ENCODE data around the gene LRRC46.

LRRC46 gene

DNA sequence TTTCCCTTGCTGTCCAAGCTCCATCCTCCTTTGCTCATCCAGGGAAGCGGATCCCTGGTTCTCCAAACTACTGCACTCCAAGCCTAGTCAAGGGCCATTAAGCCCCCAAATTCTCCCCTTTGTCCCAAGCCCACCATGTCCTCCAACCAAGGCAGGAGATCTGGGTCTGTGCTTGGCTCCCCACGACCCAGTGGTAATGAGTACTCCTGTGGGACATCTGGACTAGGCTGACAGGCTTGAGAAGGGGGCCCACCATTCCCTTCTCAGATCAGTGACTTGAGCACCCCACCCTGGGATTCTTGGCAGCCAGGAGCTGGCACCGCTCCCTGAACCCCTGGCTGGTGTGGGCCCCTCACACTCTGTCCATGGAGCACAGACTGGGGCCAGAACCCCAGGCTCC, 27.0 kb upstream of the LRRC46 start:
- no peak overlapping the region for H3K4me3 ChIP-seq (ENCODE audit: low read length)
- TF ChIP-seq, protein P1, sequence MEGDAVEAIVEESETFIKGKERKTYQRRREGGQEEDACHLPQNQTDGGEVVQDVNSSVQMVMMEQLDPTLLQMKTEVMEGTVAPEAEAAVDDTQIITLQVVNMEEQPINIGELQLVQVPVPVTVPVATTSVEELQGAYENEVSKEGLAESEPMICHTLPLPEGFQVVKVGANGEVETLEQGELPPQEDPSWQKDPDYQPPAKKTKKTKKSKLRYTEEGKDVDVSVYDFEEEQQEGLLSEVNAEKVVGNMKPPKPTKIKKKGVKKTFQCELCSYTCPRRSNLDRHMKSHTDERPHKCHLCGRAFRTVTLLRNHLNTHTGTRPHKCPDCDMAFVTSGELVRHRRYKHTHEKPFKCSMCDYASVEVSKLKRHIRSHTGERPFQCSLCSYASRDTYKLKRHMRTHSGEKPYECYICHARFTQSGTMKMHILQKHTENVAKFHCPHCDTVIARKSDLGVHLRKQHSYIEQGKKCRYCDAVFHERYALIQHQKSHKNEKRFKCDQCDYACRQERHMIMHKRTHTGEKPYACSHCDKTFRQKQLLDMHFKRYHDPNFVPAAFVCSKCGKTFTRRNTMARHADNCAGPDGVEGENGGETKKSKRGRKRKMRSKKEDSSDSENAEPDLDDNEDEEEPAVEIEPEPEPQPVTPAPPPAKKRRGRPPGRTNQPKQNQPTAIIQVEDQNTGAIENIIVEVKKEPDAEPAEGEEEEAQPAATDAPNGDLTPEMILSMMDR (IDR thresholded peaks at IDR 0.05; ENCODE audit: insufficient read depth, low read depth, low read length, missing control alignments): no peak
- no peak for DNase-seq (ENCODE audit: low read depth)

DNA sequence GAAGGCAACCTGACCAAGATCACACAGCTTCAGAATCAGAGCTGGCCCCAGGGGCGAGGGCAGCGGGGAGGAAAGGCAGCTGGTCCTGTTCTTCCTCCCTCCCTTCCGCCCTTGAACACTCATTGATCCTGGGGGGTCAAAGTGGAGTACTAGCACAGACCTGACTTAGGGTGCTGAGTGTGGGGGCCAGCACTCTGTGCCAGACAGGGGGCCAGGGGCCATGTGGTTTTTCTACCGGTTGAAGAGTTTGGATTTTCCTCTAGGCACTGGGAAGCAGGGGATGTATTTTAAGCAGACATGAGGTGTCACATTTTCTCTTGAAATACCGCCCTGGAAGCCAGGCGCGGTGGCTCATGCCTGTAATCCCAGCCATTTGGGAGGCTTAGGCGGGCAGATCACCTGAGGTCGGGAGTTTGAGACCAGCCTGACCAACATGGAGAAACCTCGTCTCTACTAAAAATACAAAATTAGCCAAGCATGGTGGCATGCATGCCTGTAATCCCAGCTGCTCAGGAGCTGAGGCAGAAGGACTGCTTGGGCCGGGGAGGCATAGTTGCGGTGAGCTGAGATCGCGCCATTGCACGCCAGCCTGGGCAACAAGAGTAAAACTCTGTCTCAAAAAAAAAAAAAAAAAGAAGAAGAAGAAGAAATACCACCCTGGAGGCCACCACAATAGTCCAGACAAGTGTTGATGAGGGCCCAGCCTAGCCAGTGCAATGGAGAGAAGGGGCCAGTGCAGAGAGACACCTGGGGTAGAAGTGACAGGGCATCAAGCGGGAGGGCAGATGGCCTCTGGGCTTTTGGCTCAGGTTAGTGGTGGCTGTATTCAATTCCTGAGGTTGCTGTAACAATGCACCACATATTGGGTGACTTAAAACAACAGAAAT, 25.2 kb upstream of the LRRC46 start:
- DNase-seq (ENCODE audit: low read depth): no peak
- H3K4me3 ChIP-seq (ENCODE audit: low read length): no peak overlapping the region
- TF ChIP-seq, protein P1 (IDR thresholded peaks at IDR 0.05; ENCODE audit: insufficient read depth, low read depth, low read length, missing control alignments): no peak

DNA sequence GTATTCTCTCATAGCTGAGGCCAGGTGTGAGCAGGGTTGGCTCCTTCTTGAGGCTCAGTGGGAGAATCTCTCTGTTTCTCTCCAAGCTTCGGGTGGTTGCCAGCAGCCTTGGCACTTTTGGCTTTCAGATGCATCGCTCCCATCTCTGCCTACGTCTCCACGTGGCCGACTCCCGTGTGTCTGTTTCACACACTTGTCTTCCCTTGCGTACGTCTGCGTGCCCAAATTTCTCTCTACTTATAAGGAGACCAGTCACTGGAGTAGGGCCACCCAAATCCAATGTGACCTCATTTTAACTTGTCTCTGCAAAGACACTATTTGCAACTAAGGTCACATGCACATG, 24.6 kb upstream of the LRRC46 start:
- H3K4me3 ChIP-seq (ENCODE audit: low read length): no peak overlapping the region
- TF ChIP-seq, protein P1 (IDR thresholded peaks at IDR 0.05; ENCODE audit: insufficient read depth, low read depth, low read length, missing control alignments): no peak
- DNase-seq (ENCODE audit: low read depth): no peak

DNA sequence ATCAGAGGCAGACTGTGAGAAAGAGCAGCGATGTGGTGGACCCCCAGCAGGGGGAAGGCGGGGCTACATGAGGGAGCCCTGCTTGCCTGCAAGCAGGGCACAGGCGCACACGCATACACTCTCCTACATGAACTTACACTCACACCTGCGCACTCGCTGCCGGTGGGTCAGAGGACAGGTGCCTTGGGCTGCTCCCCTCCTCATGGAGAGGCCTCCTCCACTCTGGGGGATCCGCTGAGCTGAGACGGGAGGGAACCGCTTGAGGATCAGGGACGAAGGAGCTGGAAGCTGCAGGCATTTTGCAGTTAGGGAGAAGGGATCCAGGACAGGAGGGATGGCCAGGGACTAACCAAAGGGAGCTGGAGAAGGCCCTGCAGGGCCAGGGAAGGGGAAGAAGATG, 24.0 kb upstream of the LRRC46 start:
- DNase-seq (ENCODE audit: low read depth): no peak
- TF ChIP-seq, protein P1 (IDR thresholded peaks at IDR 0.05; ENCODE audit: insufficient read depth, low read depth, low read length, missing control alignments): no peak
- no peak overlapping the region for H3K4me3 ChIP-seq (ENCODE audit: low read length)

DNA sequence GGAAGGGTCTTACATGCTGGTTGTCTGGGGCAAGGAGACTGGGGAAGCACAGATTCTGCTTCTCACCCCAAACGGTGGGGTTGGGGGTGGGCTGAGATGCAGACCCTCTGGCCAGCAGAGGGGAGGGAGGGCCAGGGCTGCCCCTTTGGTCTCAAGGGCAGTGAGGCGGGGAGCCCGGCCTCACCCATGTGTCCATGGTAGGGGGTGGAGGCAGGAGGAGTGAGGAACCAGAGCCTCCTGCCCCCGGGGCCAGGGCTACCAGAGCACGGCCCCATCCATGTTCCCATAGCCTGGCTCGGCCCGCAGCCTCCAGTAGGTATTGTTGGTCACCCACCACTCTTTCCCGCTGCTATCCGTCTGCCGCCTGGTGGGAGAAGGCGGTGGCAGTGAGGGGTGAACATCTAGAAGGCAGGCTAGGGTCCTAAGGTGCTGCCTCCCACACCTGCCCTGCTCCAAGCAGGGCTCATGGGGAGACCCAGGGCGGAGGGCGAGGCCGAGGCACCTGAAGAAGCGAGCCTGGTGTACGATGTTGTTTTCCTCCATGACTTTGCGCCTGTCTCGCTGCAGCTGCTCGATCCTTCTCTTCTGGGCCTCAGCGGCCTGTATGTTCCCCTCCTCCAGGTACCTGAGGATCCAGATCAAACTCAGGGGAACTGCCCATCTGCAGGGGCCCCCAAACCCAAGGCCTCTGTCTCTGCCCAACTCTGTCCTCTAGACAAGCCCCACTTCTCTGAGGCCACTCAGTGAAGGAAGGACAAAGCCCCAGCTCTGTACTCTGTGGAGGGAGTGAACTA, 23.2 kb upstream of the LRRC46 start:
- H3K4me3 ChIP-seq (ENCODE audit: low read length): no peak overlapping the region
- no peak for DNase-seq (ENCODE audit: low read depth)
- TF ChIP-seq, protein P1 (IDR thresholded peaks at IDR 0.05; ENCODE audit: insufficient read depth, low read depth, low read length, missing control alignments): no peak

DNA sequence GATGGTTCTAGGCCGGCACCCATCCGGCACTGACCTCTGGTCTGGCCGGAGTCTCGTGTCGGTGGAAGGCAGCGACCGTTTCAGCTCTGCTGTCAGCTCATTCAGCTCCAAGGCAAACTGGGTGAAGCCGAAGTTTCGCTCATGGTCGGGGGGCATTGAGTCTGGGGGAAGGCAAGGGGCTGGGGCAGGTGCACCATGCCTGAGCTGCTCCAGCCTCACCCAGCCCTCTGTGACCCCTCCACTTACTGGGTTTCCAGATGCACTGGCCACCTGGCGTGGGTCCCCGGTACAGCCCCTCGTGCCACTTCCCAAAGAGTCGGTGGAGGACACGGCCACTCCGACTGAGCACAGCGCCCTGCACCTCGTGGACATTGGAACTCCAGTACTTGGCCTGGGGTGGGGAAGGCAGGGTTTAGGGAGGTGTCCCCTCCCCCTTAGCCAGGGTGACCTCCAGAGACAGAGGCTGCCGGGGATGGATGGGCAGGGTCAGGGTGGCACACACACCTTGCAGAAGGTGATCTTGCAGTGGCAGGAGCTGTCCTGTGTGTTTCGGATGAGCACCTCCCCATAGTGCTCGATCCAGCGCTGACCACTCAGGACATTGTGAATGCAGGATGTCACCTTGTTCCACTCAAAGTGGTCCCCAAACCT, 22.5 kb upstream of the LRRC46 start:
- no peak overlapping the region for H3K4me3 ChIP-seq (ENCODE audit: low read length)
- no peak for DNase-seq (ENCODE audit: low read depth)
- TF ChIP-seq, protein P1 (IDR thresholded peaks at IDR 0.05; ENCODE audit: insufficient read depth, low read depth, low read length, missing control alignments): no peak

All from epithelial cell of esophagus (primary cell).